ENCODE measurements around the gene PPFIBP1. TPM values are rescaled to one million over a fixed set of nuclear protein-coding genes. Genes with fewer than 3 reads are reported as not detected.

The PPFIBP1 gene
- total and polyA plus RNA-seq, 12 donors = 9.6 to 123 (median 74.3) TPM

DNA sequence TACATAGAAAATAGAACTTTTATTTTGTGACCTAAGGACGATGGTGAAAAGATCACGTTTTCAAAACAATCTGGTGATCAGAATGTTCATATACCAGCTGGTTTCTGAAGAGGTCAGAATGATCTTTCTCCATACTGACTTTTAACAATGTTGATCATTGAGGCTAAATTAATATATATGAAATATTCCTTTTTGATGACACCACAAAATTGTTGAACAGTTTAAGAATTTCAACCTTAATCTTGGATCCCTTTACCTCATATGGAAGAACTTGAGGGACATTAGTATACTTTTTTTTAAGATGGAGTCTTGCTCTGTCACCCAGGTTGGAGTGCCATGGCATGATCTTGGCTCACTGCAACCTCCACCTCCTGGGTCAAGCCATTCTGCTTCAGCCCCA is 169.4 kb downstream of the PPFIBP1 start:
- no peaks in the 10 kb centered on the region for H3K4me1 ChIP-seq (replicated peaks in 1 of 2)
- no peak for DNase-seq
- H3K9me3 ChIP-seq (replicated peaks in 1 of 3) = no peaks in the 10 kb centered on the region
- no peak overlapping the region for H3K4me3 ChIP-seq
- 84 to 93% (median 91%) methylated on average over 2 of the region's 2 CpGs for WGBS, 4 donors
- no peaks in the 10 kb centered on the region for H3K27me3 ChIP-seq
- peaks cover 0 to 66% of the 10 kb centered on the region in 2 donors for H3K36me3 ChIP-seq (replicated peaks in 1 of 2)
- no peak overlapping the region for H3K27ac ChIP-seq
- intact Hi-C loops (cut with DNase I) = no loop called here
- TF ChIP-seq POLR2A (IDR thresholded peaks at IDR 0.05) = no peak
- TF ChIP-seq, protein P1, sequence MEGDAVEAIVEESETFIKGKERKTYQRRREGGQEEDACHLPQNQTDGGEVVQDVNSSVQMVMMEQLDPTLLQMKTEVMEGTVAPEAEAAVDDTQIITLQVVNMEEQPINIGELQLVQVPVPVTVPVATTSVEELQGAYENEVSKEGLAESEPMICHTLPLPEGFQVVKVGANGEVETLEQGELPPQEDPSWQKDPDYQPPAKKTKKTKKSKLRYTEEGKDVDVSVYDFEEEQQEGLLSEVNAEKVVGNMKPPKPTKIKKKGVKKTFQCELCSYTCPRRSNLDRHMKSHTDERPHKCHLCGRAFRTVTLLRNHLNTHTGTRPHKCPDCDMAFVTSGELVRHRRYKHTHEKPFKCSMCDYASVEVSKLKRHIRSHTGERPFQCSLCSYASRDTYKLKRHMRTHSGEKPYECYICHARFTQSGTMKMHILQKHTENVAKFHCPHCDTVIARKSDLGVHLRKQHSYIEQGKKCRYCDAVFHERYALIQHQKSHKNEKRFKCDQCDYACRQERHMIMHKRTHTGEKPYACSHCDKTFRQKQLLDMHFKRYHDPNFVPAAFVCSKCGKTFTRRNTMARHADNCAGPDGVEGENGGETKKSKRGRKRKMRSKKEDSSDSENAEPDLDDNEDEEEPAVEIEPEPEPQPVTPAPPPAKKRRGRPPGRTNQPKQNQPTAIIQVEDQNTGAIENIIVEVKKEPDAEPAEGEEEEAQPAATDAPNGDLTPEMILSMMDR (IDR thresholded peaks at IDR 0.05) = no peak

DNA sequence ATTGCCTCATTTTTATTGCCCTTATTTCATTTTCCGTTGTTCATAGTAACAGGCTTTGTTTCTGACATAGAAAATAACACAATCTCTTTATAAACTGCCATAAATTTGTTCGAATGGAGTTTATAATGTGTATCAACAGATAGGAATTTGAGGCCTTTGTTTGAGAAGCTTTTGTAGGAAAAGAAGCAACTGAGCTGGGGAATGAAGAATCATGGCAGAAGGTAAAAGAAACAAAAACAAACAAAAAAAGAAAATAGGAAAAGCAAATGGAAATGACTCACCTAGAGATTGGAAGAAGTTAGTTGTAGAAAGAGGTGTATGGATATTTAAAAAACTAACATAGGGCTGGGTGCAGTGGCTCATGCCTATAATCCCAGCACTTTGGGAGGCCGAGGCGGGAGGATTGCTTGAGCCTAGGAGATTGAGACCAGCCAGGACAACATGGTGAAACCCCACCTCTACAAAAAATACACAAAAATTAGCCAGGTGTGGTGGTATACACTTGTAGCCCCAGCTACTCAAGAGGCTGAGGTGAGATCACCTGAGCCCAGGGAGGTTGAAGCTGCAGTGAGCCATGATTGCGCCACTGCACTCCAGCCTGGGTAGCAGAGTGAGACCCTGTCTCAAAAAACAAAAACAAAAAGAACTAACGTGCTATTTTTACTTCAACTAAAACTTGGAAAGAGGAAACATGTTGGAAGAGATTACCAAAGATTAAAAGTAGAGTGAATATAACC is 171.7 kb downstream of the PPFIBP1 start:
- no peak for DNase-seq
- no peak overlapping the region for H3K27ac ChIP-seq
- H3K4me1 ChIP-seq (replicated peaks in 1 of 2) = no peaks in the 10 kb centered on the region
- H3K27me3 ChIP-seq = no peaks in the 10 kb centered on the region
- H3K9me3 ChIP-seq (replicated peaks in 1 of 3) = no peaks in the 10 kb centered on the region
- peaks cover 0 to 44% of the 10 kb centered on the region in 2 donors for H3K36me3 ChIP-seq (replicated peaks in 1 of 2)
- WGBS, 4 donors = 90 to 96% (median 92%) methylated on average over 6 of the region's 6 CpGs
- intact Hi-C loops (cut with DNase I) = no loop called here
- no peak overlapping the region for H3K4me3 ChIP-seq
- TF ChIP-seq, protein P1 (IDR thresholded peaks at IDR 0.05) = no peak
- TF ChIP-seq POLR2A (IDR thresholded peaks at IDR 0.05) = no peak

DNA sequence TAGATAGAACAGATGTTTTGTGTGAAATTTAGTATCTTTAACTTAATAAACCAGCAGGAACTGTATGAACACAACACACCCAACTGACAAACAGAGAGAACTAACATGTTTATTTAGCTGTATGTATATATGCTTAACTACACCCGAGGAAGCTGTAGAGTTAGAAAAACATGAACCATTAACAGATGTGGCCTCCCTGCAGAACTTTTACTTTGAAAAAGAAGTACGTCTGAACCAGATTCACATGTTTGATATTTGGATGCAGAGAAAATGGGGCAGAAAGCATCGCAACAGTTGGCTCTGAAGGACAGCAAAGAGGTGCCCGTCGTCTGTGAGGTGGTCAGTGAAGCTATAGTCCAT is 172.3 kb downstream of the PPFIBP1 start, which contains the start of gene REP15:
Gene REP15, plus strand, starts transcription at position 155 of the 360 bp plus-strand sequence. Its CDS starts 116 bp downstream, at position 271.
- 86 to 92% (median 89%) methylated on average over 5 of the region's 5 CpGs for WGBS, 4 donors
- Histone ChIP-seq H3K36me3 (replicated peaks in 1 of 2) (peaks cover 0 to 39% of the 10 kb centered on the region in 2 donors), H3K27me3 (no peaks in the 10 kb centered on the region), H3K9me3 (replicated peaks in 1 of 3) (no peaks in the 10 kb centered on the region), H3K27ac (no peak within 1 kb of the TSS), H3K4me1 (replicated peaks in 1 of 2) (no peaks in the 10 kb centered on the region), H3K4me3 (no peak within 1 kb of the TSS)
- intact Hi-C loops (cut with DNase I) = no loop called here
- TF ChIP-seq, protein P1 (IDR thresholded peaks at IDR 0.05) = no peak
- no peak for TF ChIP-seq POLR2A (IDR thresholded peaks at IDR 0.05)
- no peak for DNase-seq

DNA sequence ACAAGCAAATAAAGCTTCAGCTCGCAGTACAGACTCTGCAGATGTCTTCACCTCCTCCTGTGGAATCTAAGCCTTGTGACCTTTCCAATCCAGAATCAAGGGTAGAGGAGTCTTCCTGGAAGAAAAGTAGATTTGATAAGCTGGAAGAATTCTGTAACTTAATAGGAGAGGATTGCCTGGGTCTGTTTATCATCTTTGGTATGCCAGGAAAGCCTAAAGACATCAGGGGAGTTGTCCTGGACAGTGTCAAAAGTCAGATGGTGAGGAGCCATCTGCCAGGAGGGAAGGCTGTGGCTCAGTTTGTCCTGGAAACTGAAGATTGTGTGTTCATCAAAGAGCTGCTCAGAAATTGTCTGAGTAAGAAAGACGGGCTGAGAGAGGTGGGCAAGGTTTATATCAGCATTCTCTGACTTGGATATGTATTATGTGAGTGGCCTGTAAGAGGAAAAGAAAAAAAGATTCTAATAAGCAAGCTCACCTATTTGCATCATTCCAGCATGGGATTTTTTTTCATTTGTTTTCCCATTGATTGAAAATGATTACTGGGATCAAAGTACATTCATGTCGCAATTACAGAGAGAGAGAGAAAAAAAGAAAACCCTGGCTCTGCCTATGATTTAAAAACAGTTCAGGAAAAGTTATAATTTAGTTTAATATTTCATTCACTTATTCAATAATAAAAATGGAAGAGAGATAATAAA is 173.0 kb downstream of the PPFIBP1 start:
- Histone ChIP-seq H3K36me3 (replicated peaks in 1 of 2) (peaks cover 0 to 32% of the 10 kb centered on the region in 2 donors), H3K4me1 (replicated peaks in 1 of 2) (no peaks in the 10 kb centered on the region), H3K4me3 (no peak overlapping the region), H3K9me3 (replicated peaks in 1 of 3) (no peaks in the 10 kb centered on the region), H3K27ac (no peak overlapping the region), H3K27me3 (no peaks in the 10 kb centered on the region)
- TF ChIP-seq POLR2A (IDR thresholded peaks at IDR 0.05) = no peak
- TF ChIP-seq, protein P1 (IDR thresholded peaks at IDR 0.05) = no peak
- intact Hi-C loops (cut with DNase I) = no loop called here
- WGBS, 4 donors = 85 to 98% (median 95%) methylated on average over 3 of the region's 3 CpGs
- DNase-seq = no peak
